Ovary (tissue), 9 donors: ENCODE data around the gene TNFRSF25. TPM values are rescaled to one million over a fixed set of nuclear protein-coding genes. Genes with fewer than 3 reads are reported as not detected.
"Not testable (repeated sequence)": the region's sequence is repeated elsewhere in the genome, so short reads cannot be mapped to it uniquely, and the experiment has no call there.

Experiments
- DNase-seq, 5 donors: peaks; one replicate each; pipeline ENCODE4 v3.0.0-alpha.2; 2019 to 2020
- H3K27ac ChIP-seq, 2 donors: fragments of 200-600 bp; one replicate each; pipeline versions ENCODE4 v1.5.1 to v1.8.0; 2019 to 2022
- H3K27me3 ChIP-seq: fragments of 200-600 bp; one replicate; pipeline ENCODE4 v1.8.0; 2022
- H3K36me3 ChIP-seq: fragments of 200-600 bp; sonication (generic); one replicate; pipeline ENCODE4 v1.5.1; 2019
- H3K4me1 ChIP-seq: one replicate; pipeline ENCODE4 v1.8.1; 2013; ENCODE audit warnings: mild to moderate bottlenecking, moderate library complexity; ENCODE audit not compliant: insufficient read depth
- H3K4me3 ChIP-seq: fragments of 200-600 bp; sonication (generic); one replicate; pipeline ENCODE4 v1.5.1; 2017
- H3K9me3 ChIP-seq, 2 donors: fragments of 200-600 bp in 1 of 2; sonication (generic) in 1 of 2; one replicate each; pipeline versions ENCODE4 v1.5.1 to v1.8.1; 2013 to 2019; ENCODE audit warnings: mild to moderate bottlenecking in 1 of 2, moderate library complexity in 1 of 2
- EP300 ChIP-seq: sonication (generic); formaldehyde crosslinking; IDR thresholded peaks from one replicate; pipeline ENCODE4 v1.6.1; 2017; ENCODE audit warnings: antibody characterized with exemption
- POLR2A ChIP-seq: fragments of 450-650 bp; IDR thresholded peaks from one replicate; pipeline ENCODE4 v1.6.1; 2017; ENCODE audit warnings: antibody characterized with exemption, mild to moderate bottlenecking, moderate library complexity
- WGBS, 3 donors: extraction: QIAGEN DNeasy Blood & Tissue Kit in 1 of 3; methylation state at CpG; one replicate each; pipeline versions ENCODE4 v1.1.5 to v1.1.7; 2013 to 2017; 5-methylcytosine and 5-hydroxymethylcytosine counted together
- intact Hi-C, 4 donors: fragments of 100-400 bp; cut with DNase I; formaldehyde crosslinking; loops; one replicate each; pipeline versions ENCODE4 v1.11.0 to v1.15.1; 2022 to 2023
- polyA plus RNA-seq, 2 donors: library from polyadenylated mRNA; stranded (reverse); fragments of 200-250 nt in 1 of 2; fragments of 350-450 nt in 1 of 2; fragmentation: Illumina TruSeq in 1 of 2; extraction: RNeasy Lipid Tissue Mini Kit (QIAGEN cat#74804) in 1 of 2; gene quantifications; one replicate each; pipeline ENCODE4 v1.2.3, GENCODE V29; 2013 to 2014
- total RNA-seq, 7 donors: library from RNA; depleted of rRNA in 2 of 7; stranded (reverse); fragments of >200 nt in 2 of 7; fragmentation: NEBNext Ultra II Directional in 3 of 7; extraction: Animal tissue kit (Norgen Biotek cat#: 25700) in 3 of 7; gene quantifications; one replicate each; pipeline versions ENCODE4 v1.1.0 to v1.2.4, GENCODE V29; 2016 to 2023
- TF ChIP-seq, protein P1 (sequence below), 3 donors: fragments of 450-650 bp in 2 of 3; fragments of 200-600 bp in 1 of 3; IDR thresholded peaks; one replicate each; pipeline versions ENCODE4 v1.5.1 to v1.8.0; 2016 to 2022; ENCODE audit warnings: antibody characterized with exemption in 3 of 3, mild to moderate bottlenecking in 1 of 3
- donor health status: DM: no; HTN: no; CAD: no; lungs with moderate emphysema.
- donor health status: DM: no; HTN: no; CAD: no.
- donor health status: Bipolar disorder and iron deficiency.
- donor health status: DM: yes; HTN: yes; CAD: no.
- donor health status: DM: no; HTN: no; CAD: no.
- donor health status: DM: yes; HTN: yes; CAD: no.

The TNFRSF25 gene
- total and polyA plus RNA-seq, 9 donors = 1.7 to 13.1 (median 7.7) TPM

DNA sequence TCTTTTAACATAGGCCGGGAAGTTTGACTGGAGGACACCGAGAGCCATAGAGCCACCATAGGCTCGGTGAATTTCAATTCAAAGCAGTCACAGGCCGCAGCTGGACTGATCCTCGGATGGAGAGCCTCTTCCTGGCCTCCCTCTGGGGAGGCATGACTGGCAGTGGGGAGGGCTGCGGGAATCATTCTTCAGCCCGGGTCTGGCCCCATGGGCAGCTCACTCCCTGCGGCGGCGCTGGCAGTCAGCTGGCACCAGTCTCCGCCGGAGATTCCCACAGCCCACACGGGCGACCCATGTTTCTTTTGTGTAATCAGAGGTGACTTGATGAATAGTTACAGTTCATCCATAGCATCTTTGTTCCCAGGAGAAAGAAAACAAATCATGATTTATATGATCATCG, 30.8 kb downstream of the TNFRSF25 start:
- DNase-seq = no peak
- 72 to 79% (median 78%) methylated on average over 15 of the region's 15 CpGs for WGBS, 3 donors
- Histone ChIP-seq H3K4me3 (no peak overlapping the region), H3K27me3 (no peaks in the 10 kb centered on the region), H3K36me3 (no peaks in the 10 kb centered on the region), H3K4me1 (peaks cover under 1% of the 10 kb centered on the region), H3K9me3 (no peaks in the 10 kb centered on the region), H3K27ac (no peak overlapping the region)
- TF ChIP-seq, protein P1, sequence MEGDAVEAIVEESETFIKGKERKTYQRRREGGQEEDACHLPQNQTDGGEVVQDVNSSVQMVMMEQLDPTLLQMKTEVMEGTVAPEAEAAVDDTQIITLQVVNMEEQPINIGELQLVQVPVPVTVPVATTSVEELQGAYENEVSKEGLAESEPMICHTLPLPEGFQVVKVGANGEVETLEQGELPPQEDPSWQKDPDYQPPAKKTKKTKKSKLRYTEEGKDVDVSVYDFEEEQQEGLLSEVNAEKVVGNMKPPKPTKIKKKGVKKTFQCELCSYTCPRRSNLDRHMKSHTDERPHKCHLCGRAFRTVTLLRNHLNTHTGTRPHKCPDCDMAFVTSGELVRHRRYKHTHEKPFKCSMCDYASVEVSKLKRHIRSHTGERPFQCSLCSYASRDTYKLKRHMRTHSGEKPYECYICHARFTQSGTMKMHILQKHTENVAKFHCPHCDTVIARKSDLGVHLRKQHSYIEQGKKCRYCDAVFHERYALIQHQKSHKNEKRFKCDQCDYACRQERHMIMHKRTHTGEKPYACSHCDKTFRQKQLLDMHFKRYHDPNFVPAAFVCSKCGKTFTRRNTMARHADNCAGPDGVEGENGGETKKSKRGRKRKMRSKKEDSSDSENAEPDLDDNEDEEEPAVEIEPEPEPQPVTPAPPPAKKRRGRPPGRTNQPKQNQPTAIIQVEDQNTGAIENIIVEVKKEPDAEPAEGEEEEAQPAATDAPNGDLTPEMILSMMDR (IDR thresholded peaks at IDR 0.05) = no peak
- no peak for TF ChIP-seq POLR2A
- TF ChIP-seq EP300 = no peak
- intact Hi-C loops = loop anchor here in 1 of 4 donors (10.0 kb wide), 1 partner anchor 190 kb away; the partner anchor contains the start of gene HES3

GRCh38 chr1:6434186-6434585, 31.8 kb downstream of the TNFRSF25 start:
- no peaks in the 10 kb centered on the region for H3K4me1 ChIP-seq
- H3K4me3 ChIP-seq = no peak overlapping the region
- H3K27me3 ChIP-seq = no peaks in the 10 kb centered on the region
- H3K36me3 ChIP-seq = no peaks in the 10 kb centered on the region
- 62 to 71% (median 66%) methylated on average over 5 of the region's 5 CpGs for WGBS, 3 donors
- no peak overlapping the region for H3K27ac ChIP-seq
- H3K9me3 ChIP-seq = no peaks in the 10 kb centered on the region
- intact Hi-C loops = loop anchor here in 1 of 4 donors (10.0 kb wide), 1 partner anchor 189 kb away; the partner anchor contains the start of gene HES3
- TF ChIP-seq, protein P1 (IDR thresholded peaks at IDR 0.05) = no peak
- no peak for TF ChIP-seq EP300
- no peak for TF ChIP-seq POLR2A
- DNase-seq = no peak

DNA sequence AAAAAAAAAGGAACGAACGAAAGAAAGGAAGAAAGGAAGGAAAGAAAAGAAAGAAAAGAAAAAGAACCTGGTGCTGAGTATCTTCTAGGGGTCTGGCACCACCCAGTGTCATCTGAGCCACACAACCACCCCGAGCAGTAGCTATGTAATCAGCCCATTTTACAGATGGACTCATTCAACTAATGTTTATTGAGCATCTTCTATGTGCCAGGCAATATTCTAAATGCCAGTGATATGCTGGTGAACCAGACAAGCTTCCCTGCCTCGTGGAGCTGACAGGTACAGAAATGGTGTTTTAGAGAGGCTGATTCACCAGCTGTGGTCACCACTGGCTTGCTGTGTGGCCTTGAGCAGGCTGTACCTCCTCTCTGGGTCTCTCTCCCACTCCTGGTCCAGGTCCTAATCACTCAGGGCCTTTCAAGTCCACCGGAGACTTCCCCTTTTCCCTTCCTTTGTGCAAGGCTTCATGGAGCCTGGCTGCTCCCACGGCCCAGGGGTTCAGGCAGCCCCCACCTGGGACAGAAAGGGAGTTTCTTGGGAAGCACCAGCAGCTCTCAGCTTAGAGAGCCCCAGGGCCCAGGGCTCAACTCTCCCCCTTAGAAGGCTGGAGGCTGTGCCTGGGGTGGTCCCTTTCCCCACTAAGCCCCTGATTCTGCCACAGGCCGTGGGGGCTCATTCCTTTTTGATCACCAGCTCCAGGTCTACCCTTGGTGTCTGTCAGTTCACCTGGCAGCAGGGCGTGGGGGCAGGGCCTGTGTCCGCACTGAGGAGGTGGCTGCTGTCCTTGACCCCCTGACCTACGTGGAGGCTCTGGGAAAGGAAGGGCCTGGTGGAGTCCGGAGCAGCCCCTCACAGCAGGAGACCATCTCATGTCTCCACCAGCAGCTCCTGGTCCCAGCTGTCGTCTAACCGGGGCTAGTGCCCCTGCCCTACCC, 34.1 kb downstream of the TNFRSF25 start:
- 51 to 64% (median 55%) methylated on average over 12 to 13 of the region's 13 CpGs for WGBS, 3 donors
- not testable (repeated sequence) for H3K27ac ChIP-seq, H3K27me3 ChIP-seq, H3K36me3 ChIP-seq, H3K4me3 ChIP-seq, H3K4me1 ChIP-seq, H3K9me3 ChIP-seq
- intact Hi-C loops = loop anchor here in 1 of 4 donors (10.0 kb wide), 1 partner anchor 187 kb away; the partner anchor contains the start of gene HES3
- DNase-seq = peak in 1 of 5 donors; percentile 19

- intact Hi-C loops = loop anchor here in 1 of 4 donors (10.0 kb wide), 1 partner anchor 185 kb away; the partner anchor contains the start of gene HES3
- 19 to 28% (median 22%) methylated on average over 17 to 19 of the region's 19 CpGs for WGBS, 3 donors
- not testable (repeated sequence) for H3K9me3 ChIP-seq, H3K36me3 ChIP-seq, H3K4me1 ChIP-seq, H3K4me3 ChIP-seq, H3K27ac ChIP-seq, DNase-seq, H3K27me3 ChIP-seq
Observed at GRCh38 chr1:6429660-6430411, 36.1 kb downstream of the TNFRSF25 start.

GRCh38 chr1:6428453-6428852, 37.5 kb downstream of the TNFRSF25 start:
- 50 to 60% (median 52%) methylated on average over 1 to 6 of the region's 6 CpGs for WGBS, 3 donors
- H3K36me3 ChIP-seq, DNase-seq, H3K27ac ChIP-seq, intact Hi-C loops, H3K4me1 ChIP-seq, H3K4me3 ChIP-seq, H3K9me3 ChIP-seq: not testable (repeated sequence)
- peaks cover 12% of the 10 kb centered on the region for H3K27me3 ChIP-seq
